Measurements from ENCODE around the gene FHIT.

The FHIT gene

GRCh38 chr3:60319179-60319858 is 931.9 kb downstream of the FHIT start:
- no peak overlapping the region for H3K4me3 ChIP-seq (ENCODE audit: insufficient read length, low read depth)
- H3K27me3 ChIP-seq (ENCODE audit: insufficient read depth, insufficient read length): no peaks in the 10 kb centered on the region
- no peak for TF ChIP-seq SUZ12 (IDR thresholded peaks at IDR 0.05; ENCODE audit: extremely low read depth, insufficient read depth, insufficient read length)
- TF ChIP-seq YY1 (IDR thresholded peaks at IDR 0.05; ENCODE audit: insufficient read depth, insufficient read length): no peak
- TF ChIP-seq ZNF274 (IDR thresholded peaks at IDR 0.05; ENCODE audit: low read depth, low read length): no peak
- no peaks in the 10 kb centered on the region for H3K4me1 ChIP-seq (ENCODE audit: insufficient read depth, insufficient read length)
- no peak for DNase-seq (ENCODE audit: low read depth, low spot score)
- H3K9me3 ChIP-seq (ENCODE audit: insufficient read depth, low read length): no peaks in the 10 kb centered on the region
- no peaks in the 10 kb centered on the region for H3K36me3 ChIP-seq (ENCODE audit: insufficient read depth, insufficient read length, low read length)
- H3K9ac ChIP-seq (ENCODE audit: insufficient read length, low read depth): no peak overlapping the region

- no peaks in the 10 kb centered on the region for H3K36me3 ChIP-seq (ENCODE audit: insufficient read depth, insufficient read length, low read length)
- H3K4me1 ChIP-seq (ENCODE audit: insufficient read depth, insufficient read length): no peaks in the 10 kb centered on the region
- no peak overlapping the region for H3K4me3 ChIP-seq (ENCODE audit: insufficient read length, low read depth)
- DNase-seq (ENCODE audit: low read depth, low spot score): no peak
- TF ChIP-seq ZNF274 (IDR thresholded peaks at IDR 0.05; ENCODE audit: low read depth, low read length) (no peak), SUZ12 (IDR thresholded peaks at IDR 0.05; ENCODE audit: extremely low read depth, insufficient read depth, insufficient read length) (no peak), YY1 (IDR thresholded peaks at IDR 0.05; ENCODE audit: insufficient read depth, insufficient read length) (no peak)
- no peaks in the 10 kb centered on the region for H3K9me3 ChIP-seq (ENCODE audit: insufficient read depth, low read length)
- no peaks in the 10 kb centered on the region for H3K27me3 ChIP-seq (ENCODE audit: insufficient read depth, insufficient read length)
- H3K9ac ChIP-seq (ENCODE audit: insufficient read length, low read depth): no peak overlapping the region
These were observed 935.0 kb downstream of the FHIT start for GRCh38 chr3:60316121-60316797.

GRCh38 chr3:60313951-60314461 is 937.2 kb downstream of the FHIT start:
- no peak for TF ChIP-seq YY1 (IDR thresholded peaks at IDR 0.05; ENCODE audit: insufficient read depth, insufficient read length)
- no peak for TF ChIP-seq ZNF274 (IDR thresholded peaks at IDR 0.05; ENCODE audit: low read depth, low read length)
- no peak for TF ChIP-seq SUZ12 (IDR thresholded peaks at IDR 0.05; ENCODE audit: extremely low read depth, insufficient read depth, insufficient read length)
- Histone ChIP-seq H3K4me3 (ENCODE audit: insufficient read length, low read depth) (no peak overlapping the region), H3K36me3 (ENCODE audit: insufficient read depth, insufficient read length, low read length) (no peaks in the 10 kb centered on the region), H3K27me3 (ENCODE audit: insufficient read depth, insufficient read length) (no peaks in the 10 kb centered on the region), H3K9ac (ENCODE audit: insufficient read length, low read depth) (no peak overlapping the region), H3K4me1 (ENCODE audit: insufficient read depth, insufficient read length) (no peaks in the 10 kb centered on the region), H3K9me3 (ENCODE audit: insufficient read depth, low read length) (no peaks in the 10 kb centered on the region)
- DNase-seq (ENCODE audit: low read depth, low spot score): no peak

- H3K9me3 ChIP-seq (ENCODE audit: insufficient read depth, low read length): no peaks in the 10 kb centered on the region
- no peak for DNase-seq (ENCODE audit: low read depth, low spot score)
- no peaks in the 10 kb centered on the region for H3K27me3 ChIP-seq (ENCODE audit: insufficient read depth, insufficient read length)
- H3K36me3 ChIP-seq (ENCODE audit: insufficient read depth, insufficient read length, low read length): no peaks in the 10 kb centered on the region
- H3K4me1 ChIP-seq (ENCODE audit: insufficient read depth, insufficient read length): no peaks in the 10 kb centered on the region
- no peak overlapping the region for H3K9ac ChIP-seq (ENCODE audit: insufficient read length, low read depth)
- TF ChIP-seq ZNF274 (IDR thresholded peaks at IDR 0.05; ENCODE audit: low read depth, low read length): no peak
- no peak overlapping the region for H3K4me3 ChIP-seq (ENCODE audit: insufficient read length, low read depth)
These were observed 937.9 kb downstream of the FHIT start for GRCh38 chr3:60313231-60313798.

GRCh38 chr3:60309539-60310268 is 941.5 kb downstream of the FHIT start:
- H3K4me1 ChIP-seq (ENCODE audit: insufficient read depth, insufficient read length): no peaks in the 10 kb centered on the region
- DNase-seq (ENCODE audit: low read depth, low spot score): no peak
- H3K4me3 ChIP-seq (ENCODE audit: insufficient read length, low read depth): no peak overlapping the region
- TF ChIP-seq YY1 (IDR thresholded peaks at IDR 0.05; ENCODE audit: insufficient read depth, insufficient read length): no peak
- no peak for TF ChIP-seq ZNF274 (IDR thresholded peaks at IDR 0.05; ENCODE audit: low read depth, low read length)
- no peak for TF ChIP-seq SUZ12 (IDR thresholded peaks at IDR 0.05; ENCODE audit: extremely low read depth, insufficient read depth, insufficient read length)
- no peaks in the 10 kb centered on the region for H3K27me3 ChIP-seq (ENCODE audit: insufficient read depth, insufficient read length)
- H3K36me3 ChIP-seq (ENCODE audit: insufficient read depth, insufficient read length, low read length): no peaks in the 10 kb centered on the region
- no peak overlapping the region for H3K9ac ChIP-seq (ENCODE audit: insufficient read length, low read depth)
- H3K9me3 ChIP-seq (ENCODE audit: insufficient read depth, low read length): no peaks in the 10 kb centered on the region

- no peak overlapping the region for H3K4me3 ChIP-seq (ENCODE audit: insufficient read length, low read depth)
- no peak for DNase-seq (ENCODE audit: low read depth, low spot score)
- H3K36me3 ChIP-seq (ENCODE audit: insufficient read depth, insufficient read length, low read length): no peaks in the 10 kb centered on the region
- no peak for TF ChIP-seq YY1 (IDR thresholded peaks at IDR 0.05; ENCODE audit: insufficient read depth, insufficient read length)
- H3K27me3 ChIP-seq (ENCODE audit: insufficient read depth, insufficient read length): no peaks in the 10 kb centered on the region
- no peaks in the 10 kb centered on the region for H3K9me3 ChIP-seq (ENCODE audit: insufficient read depth, low read length)
- H3K4me1 ChIP-seq (ENCODE audit: insufficient read depth, insufficient read length): no peaks in the 10 kb centered on the region
- no peak overlapping the region for H3K9ac ChIP-seq (ENCODE audit: insufficient read length, low read depth)
These were observed 942.4 kb downstream of the FHIT start for GRCh38 chr3:60308808-60309207.
